SK-N-SH (cell line): Measurements from ENCODE around the gene SLC6A2.

ENCODE experiments used
- CTCF ChIP-seq: fragments of 200-600 bp; sonication (generic); IDR thresholded peaks from 2 replicates; pipeline ENCODE4 v1.6.1; 2017; ENCODE audit warnings: antibody characterized with exemption, mild to moderate bottlenecking, moderate library complexity
- EZH2phosphoT487 ChIP-seq: fragments of 200-600 bp; sonication (generic); IDR thresholded peaks from 2 replicates; pipeline ENCODE4 v1.6.1; 2017; ENCODE audit warnings: low read depth, mixed run types, mild to moderate bottlenecking, antibody characterized with exemption, moderate library complexity, borderline replicate concordance
- MXI1 ChIP-seq: IDR thresholded peaks from 2 replicates; pipeline ENCODE4 v1.6.1; 2012; ENCODE audit warnings: mild to moderate bottlenecking, low read depth, low read length, improper control_type of control experiment
- NRF1 ChIP-seq: IDR thresholded peaks from 2 replicates; pipeline ENCODE4 v1.6.1; 2012; ENCODE audit warnings: low read depth, mild to moderate bottlenecking, low read length
- POLR2AphosphoS5 ChIP-seq: IDR thresholded peaks from 2 replicates; pipeline ENCODE4 v1.6.1; 2012; ENCODE audit warnings: low read depth, low read length
- SMC3 ChIP-seq: IDR thresholded peaks from 2 replicates; pipeline ENCODE4 v1.6.1; 2012; ENCODE audit warnings: low read depth, low read length, improper control_type of control experiment
- ZBTB33 ChIP-seq: IDR thresholded peaks from 2 replicates; pipeline ENCODE4 v1.4.0; 2012; ENCODE audit warnings: low read depth, borderline replicate concordance

GRCh38 chr16:55713103-55713502 is 57.3 kb downstream of the SLC6A2 start:
- TF ChIP-seq SMC3 (no peak), CTCF (no peak), ZBTB33 (no peak), EZH2phosphoT487 (no peak), MXI1 (no peak), POLR2AphosphoS5 (no peak), NRF1 (no peak)
